ENCODE data around the gene BTD.

GRCh38 chr3:15591928-15592327, 9.6 kb upstream of the BTD start:
- TF ChIP-seq YY1 (IDR thresholded peaks at IDR 0.05; ENCODE audit: insufficient read depth, insufficient read length) = no peak
- TF ChIP-seq ZNF274 (IDR thresholded peaks at IDR 0.05; ENCODE audit: low read depth, low read length) = no peak
- TF ChIP-seq SUZ12 (IDR thresholded peaks at IDR 0.05; ENCODE audit: extremely low read depth, insufficient read depth, insufficient read length) = no peak

Data from NT2/D1 (cell line).